Calu3 (cell line): Measurements from ENCODE around the gene UBA6. TPM values are rescaled to one million over a fixed set of nuclear protein-coding genes. Genes with fewer than 3 reads are reported as not detected.
A peak's percentile ranks its signal among the peaks of the same experiment; 100 is the strongest.

Experiments
- BruUV-seq: library from RNA; stranded (reverse); fragments of 400-500 nt; replicated peaks from 2 replicates; lab custom pipeline; 2021; lab: Mats Ljungman, UMichigan
- CTCF ChIA-PET: fragments of 300-600 bp; sonication (Branson Sonifier 250); formaldehyde crosslinking; loops from one replicate; lab custom pipeline; 2022; ENCODE audit warnings: antibody characterized with exemption; lab: Charles Lee
- DNase-seq: peaks from one replicate; pipeline ENCODE4 v3.0.0; 2022
- H3K27ac Mint-ChIP-seq: one replicate; pipeline ENCODE4 v1.8.0; 2022; ENCODE audit warnings: mixed read lengths; ENCODE audit not compliant: unreplicated experiment
- H3K27me3 Mint-ChIP-seq: one replicate; pipeline ENCODE4 v1.8.0; 2022; ENCODE audit warnings: mixed read lengths; ENCODE audit not compliant: unreplicated experiment
- H3K36me3 Mint-ChIP-seq: one replicate; pipeline ENCODE4 v1.8.0; 2022; ENCODE audit warnings: mild to moderate bottlenecking, moderate library complexity, mixed read lengths; ENCODE audit not compliant: insufficient read depth, unreplicated experiment
- H3K4me1 Mint-ChIP-seq: one replicate; pipeline ENCODE4 v1.8.0; 2022; ENCODE audit warnings: mild to moderate bottlenecking, low read depth, mixed read lengths; ENCODE audit not compliant: unreplicated experiment
- H3K4me3 Mint-ChIP-seq: one replicate; pipeline ENCODE4 v1.8.0; 2022; ENCODE audit warnings: mild to moderate bottlenecking, low read depth, moderate library complexity, mixed read lengths; ENCODE audit not compliant: unreplicated experiment
- H3K9me3 Mint-ChIP-seq: one replicate; pipeline ENCODE4 v1.8.0; 2022; ENCODE audit warnings: low read depth, mixed read lengths; ENCODE audit not compliant: unreplicated experiment
- intact Hi-C: fragments of 100-400 bp; cut with micrococcal nuclease; formaldehyde crosslinking; loops from one replicate; pipeline ENCODE4 v1.10.0; 2022; ENCODE audit not compliant: unreplicated experiment
- total RNA-seq: library from RNA; stranded (reverse); gene quantifications from 2 replicates; pipeline ENCODE4 v1.2.3, GENCODE V29; 2022
- TF ChIP-seq, protein P1 (sequence below): fragments of 200-600 bp; IDR thresholded peaks from one replicate; pipeline ENCODE4 v1.8.0; 2022; ENCODE audit warnings: antibody characterized with exemption; ENCODE audit not compliant: unreplicated experiment

UBA6 gene
- total RNA-seq, 1 experiment from 2014 or later, result 66.1 TPM

DNA sequence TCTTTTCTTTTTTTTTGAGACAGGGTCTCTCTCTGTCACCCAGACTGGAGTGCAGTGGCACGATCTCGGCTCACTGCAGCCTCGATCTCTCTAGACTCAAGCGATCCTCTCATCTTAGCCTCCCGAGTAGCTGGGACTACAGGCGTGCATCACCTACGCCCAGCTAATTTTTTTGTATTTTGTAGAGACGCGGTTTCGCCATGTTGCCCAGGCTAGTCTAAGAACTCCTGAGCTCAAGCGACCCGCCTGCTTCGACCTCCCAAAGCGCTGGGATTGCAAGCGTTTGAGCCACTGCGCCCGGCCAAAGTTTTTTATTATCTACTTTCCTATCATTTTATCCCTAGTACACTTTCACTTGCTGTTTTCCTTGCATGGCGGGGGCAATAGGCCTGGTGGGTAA is 1.4 kb downstream of the UBA6 start:
- H3K9me3 Mint-ChIP-seq, result no peaks in the 10 kb centered on the region
- peaks cover 30% of the 10 kb centered on the region for H3K36me3 Mint-ChIP-seq
- H3K4me3 Mint-ChIP-seq, result peak overlapping the region; percentile 91
- intact Hi-C loops, result no loop called here
- peak overlapping the region; percentile 87 for H3K27ac Mint-ChIP-seq
- peaks cover 12% of the 10 kb centered on the region for H3K4me1 Mint-ChIP-seq
- CTCF ChIA-PET, result interaction anchor here (0.9 kb wide), 1 partner anchor 15 kb away, joined by 3 read pairs; no protein-coding TSS in a partner anchor
- TF ChIP-seq, protein P1, sequence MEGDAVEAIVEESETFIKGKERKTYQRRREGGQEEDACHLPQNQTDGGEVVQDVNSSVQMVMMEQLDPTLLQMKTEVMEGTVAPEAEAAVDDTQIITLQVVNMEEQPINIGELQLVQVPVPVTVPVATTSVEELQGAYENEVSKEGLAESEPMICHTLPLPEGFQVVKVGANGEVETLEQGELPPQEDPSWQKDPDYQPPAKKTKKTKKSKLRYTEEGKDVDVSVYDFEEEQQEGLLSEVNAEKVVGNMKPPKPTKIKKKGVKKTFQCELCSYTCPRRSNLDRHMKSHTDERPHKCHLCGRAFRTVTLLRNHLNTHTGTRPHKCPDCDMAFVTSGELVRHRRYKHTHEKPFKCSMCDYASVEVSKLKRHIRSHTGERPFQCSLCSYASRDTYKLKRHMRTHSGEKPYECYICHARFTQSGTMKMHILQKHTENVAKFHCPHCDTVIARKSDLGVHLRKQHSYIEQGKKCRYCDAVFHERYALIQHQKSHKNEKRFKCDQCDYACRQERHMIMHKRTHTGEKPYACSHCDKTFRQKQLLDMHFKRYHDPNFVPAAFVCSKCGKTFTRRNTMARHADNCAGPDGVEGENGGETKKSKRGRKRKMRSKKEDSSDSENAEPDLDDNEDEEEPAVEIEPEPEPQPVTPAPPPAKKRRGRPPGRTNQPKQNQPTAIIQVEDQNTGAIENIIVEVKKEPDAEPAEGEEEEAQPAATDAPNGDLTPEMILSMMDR, result no peak
- no peaks in the 10 kb centered on the region for H3K27me3 Mint-ChIP-seq
- no TSS peak for BruUV-seq
- no peak for DNase-seq

- Mint-ChIP-seq H3K9me3 (no peaks in the 10 kb centered on the region), H3K4me3 (no peak overlapping the region), H3K4me1 (peaks cover 12% of the 10 kb centered on the region), H3K36me3 (peaks cover 30% of the 10 kb centered on the region), H3K27ac (no peak overlapping the region), H3K27me3 (no peaks in the 10 kb centered on the region)
- intact Hi-C loops, result no loop called here
- CTCF ChIA-PET, result no interaction called here
- no peak for DNase-seq
- TF ChIP-seq, protein P1, result no peak
- BruUV-seq, result no TSS peak
Measured at GRCh38 chr4:67697860-67698687, 2.9 kb downstream of the UBA6 start.

DNA sequence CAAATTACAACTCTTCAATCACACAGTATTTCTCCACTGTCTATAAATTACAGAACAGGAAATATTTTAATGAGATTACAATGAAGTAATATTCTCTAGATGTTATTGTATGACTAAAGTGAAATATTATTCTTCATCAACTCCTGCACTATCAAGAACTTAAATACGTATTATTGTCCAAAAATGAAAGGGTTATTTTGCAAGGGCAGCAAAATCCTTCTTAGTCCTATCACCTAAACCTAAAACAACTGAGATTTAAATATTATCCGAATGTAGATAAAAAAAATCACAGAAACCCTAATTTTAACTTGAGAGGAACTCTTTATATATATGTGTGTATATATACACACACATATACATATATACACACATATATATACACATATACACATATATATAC is 4.9 kb downstream of the UBA6 start:
- intact Hi-C loops, result no loop called here
- Mint-ChIP-seq H3K36me3 (peaks cover 23% of the 10 kb centered on the region), H3K4me1 (peaks cover 12% of the 10 kb centered on the region), H3K27ac (no peak overlapping the region), H3K27me3 (no peaks in the 10 kb centered on the region), H3K9me3 (no peaks in the 10 kb centered on the region), H3K4me3 (no peak overlapping the region)
- no peak for DNase-seq
- BruUV-seq, result no TSS peak
- CTCF ChIA-PET, result no interaction called here
- TF ChIP-seq, protein P1, result no peak

GRCh38 chr4:67694662-67695061 is 6.3 kb downstream of the UBA6 start:
- peaks cover 12% of the 10 kb centered on the region for H3K4me1 Mint-ChIP-seq
- BruUV-seq, result no TSS peak
- TF ChIP-seq, protein P1, result no peak
- no peak for DNase-seq
- H3K27ac Mint-ChIP-seq, result no peak overlapping the region
- peaks cover 9% of the 10 kb centered on the region for H3K36me3 Mint-ChIP-seq
- CTCF ChIA-PET, result no interaction called here
- H3K4me3 Mint-ChIP-seq, result no peak overlapping the region
- intact Hi-C loops, result no loop called here
- no peaks in the 10 kb centered on the region for H3K27me3 Mint-ChIP-seq
- no peaks in the 10 kb centered on the region for H3K9me3 Mint-ChIP-seq
